ENCODE results near the gene SORBS2.

GRCh38 chr4:185723631-185724260 lies 88.2 kb downstream of the SORBS2 start:
- TF ChIP-seq CTCF (IDR thresholded peaks at IDR 0.05) (no peak), POLR2A (IDR thresholded peaks at IDR 0.05) (no peak), POLR2AphosphoS5 (IDR thresholded peaks at IDR 0.05) (no peak), EP300 (IDR thresholded peaks at IDR 0.05) (no peak)

All from suprapubic skin (tissue), 4 donors.